Neural crest cell (in vitro differentiated cells): Measurements from ENCODE around the gene ZFAND2A. TPM values are rescaled to one million over a fixed set of nuclear protein-coding genes. Genes with fewer than 3 reads are reported as not detected.

Source experiments
- DNase-seq: peaks from one replicate; pipeline ENCODE4 v3.0.0; 2021; ENCODE audit warnings: low read depth, mixed read lengths, low spot score
- H3K27ac Mint-ChIP-seq: one replicate; pipeline ENCODE4 v1.8.0; 2021; ENCODE audit warnings: mild to moderate bottlenecking, mixed read lengths; ENCODE audit not compliant: unreplicated experiment
- H3K27me3 Mint-ChIP-seq: 2 replicates; pipeline ENCODE4 v1.8.0; 2021; ENCODE audit warnings: low read depth, mild to moderate bottlenecking, mixed read lengths
- H3K36me3 Mint-ChIP-seq: 2 replicates; pipeline ENCODE4 v1.8.0; 2021; ENCODE audit warnings: low read depth, mild to moderate bottlenecking, mixed read lengths
- H3K4me1 Mint-ChIP-seq: 2 replicates; pipeline ENCODE4 v1.8.0; 2021; ENCODE audit warnings: mixed read lengths
- H3K4me3 Mint-ChIP-seq: one replicate; pipeline ENCODE4 v1.8.0; 2021; ENCODE audit warnings: mild to moderate bottlenecking, mixed read lengths
- H3K9me3 Mint-ChIP-seq: 2 replicates; pipeline ENCODE4 v1.8.0; 2021; ENCODE audit warnings: mixed read lengths
- total RNA-seq: library from RNA; stranded (reverse); gene quantifications from 2 replicates; pipeline ENCODE4 v1.2.1, GENCODE V29; 2021
- TF ChIP-seq, protein P1 (sequence below): fragments of 200-600 bp; sonication (generic); conservative IDR thresholded peaks from 2 replicates; pipeline ENCODE4 v1.5.0; 2021; ENCODE audit warnings: antibody characterized with exemption, mild to moderate bottlenecking

Gene ZFAND2A
- total RNA-seq, 1 donor from 2014 or later, result 13.6 TPM

- Mint-ChIP-seq H3K4me1 (no peaks in the 10 kb centered on the region), H3K9me3 (peaks cover 5% of the 10 kb centered on the region), H3K27me3 (peaks cover 89% of the 10 kb centered on the region), H3K27ac (no peak overlapping the region), H3K36me3 (no peaks in the 10 kb centered on the region), H3K4me3 (no peak overlapping the region)
- DNase-seq, result no peak
- TF ChIP-seq, protein P1, sequence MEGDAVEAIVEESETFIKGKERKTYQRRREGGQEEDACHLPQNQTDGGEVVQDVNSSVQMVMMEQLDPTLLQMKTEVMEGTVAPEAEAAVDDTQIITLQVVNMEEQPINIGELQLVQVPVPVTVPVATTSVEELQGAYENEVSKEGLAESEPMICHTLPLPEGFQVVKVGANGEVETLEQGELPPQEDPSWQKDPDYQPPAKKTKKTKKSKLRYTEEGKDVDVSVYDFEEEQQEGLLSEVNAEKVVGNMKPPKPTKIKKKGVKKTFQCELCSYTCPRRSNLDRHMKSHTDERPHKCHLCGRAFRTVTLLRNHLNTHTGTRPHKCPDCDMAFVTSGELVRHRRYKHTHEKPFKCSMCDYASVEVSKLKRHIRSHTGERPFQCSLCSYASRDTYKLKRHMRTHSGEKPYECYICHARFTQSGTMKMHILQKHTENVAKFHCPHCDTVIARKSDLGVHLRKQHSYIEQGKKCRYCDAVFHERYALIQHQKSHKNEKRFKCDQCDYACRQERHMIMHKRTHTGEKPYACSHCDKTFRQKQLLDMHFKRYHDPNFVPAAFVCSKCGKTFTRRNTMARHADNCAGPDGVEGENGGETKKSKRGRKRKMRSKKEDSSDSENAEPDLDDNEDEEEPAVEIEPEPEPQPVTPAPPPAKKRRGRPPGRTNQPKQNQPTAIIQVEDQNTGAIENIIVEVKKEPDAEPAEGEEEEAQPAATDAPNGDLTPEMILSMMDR, result no peak
Measured at GRCh38 chr7:1189986-1190772, 30.2 kb upstream of the ZFAND2A start.

GRCh38 chr7:1188720-1189294 is 28.8 kb upstream of the ZFAND2A start:
- no peak for DNase-seq
- TF ChIP-seq, protein P1, result no peak
- H3K27me3 Mint-ChIP-seq, result peaks cover 80% of the 10 kb centered on the region
- no peak overlapping the region for H3K4me3 Mint-ChIP-seq
- no peaks in the 10 kb centered on the region for H3K36me3 Mint-ChIP-seq
- no peak overlapping the region for H3K27ac Mint-ChIP-seq
- no peaks in the 10 kb centered on the region for H3K4me1 Mint-ChIP-seq
- peaks cover 5% of the 10 kb centered on the region for H3K9me3 Mint-ChIP-seq

DNA sequence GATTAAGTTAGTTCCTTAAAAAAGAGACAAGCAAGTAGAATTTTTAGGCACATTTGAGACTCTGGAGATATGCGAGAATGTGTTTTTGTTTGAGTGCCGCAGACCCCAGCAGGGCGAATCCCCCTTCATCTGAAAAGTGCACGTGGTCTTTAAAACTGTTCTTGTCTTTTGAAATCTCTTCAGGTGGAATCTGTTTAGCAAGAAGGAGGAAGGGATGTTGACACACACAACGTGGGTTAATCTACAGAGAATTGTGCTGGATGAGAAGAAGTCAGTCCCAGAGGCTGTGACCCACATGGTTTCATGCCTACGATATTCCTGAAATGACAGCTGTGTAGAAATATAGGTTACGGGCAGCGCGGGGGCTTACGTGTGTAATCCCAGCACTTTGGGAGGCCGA is 27.1 kb upstream of the ZFAND2A start:
- no peak for DNase-seq
- H3K36me3 Mint-ChIP-seq, result no peaks in the 10 kb centered on the region
- peaks cover 72% of the 10 kb centered on the region for H3K27me3 Mint-ChIP-seq
- no peak overlapping the region for H3K27ac Mint-ChIP-seq
- no peak overlapping the region for H3K4me3 Mint-ChIP-seq
- TF ChIP-seq, protein P1, result no peak
- peaks cover 6% of the 10 kb centered on the region for H3K4me1 Mint-ChIP-seq
- peaks cover 5% of the 10 kb centered on the region for H3K9me3 Mint-ChIP-seq

GRCh38 chr7:1181640-1182039 is 21.6 kb upstream of the ZFAND2A start:
- Mint-ChIP-seq H3K4me1 (peaks cover 23% of the 10 kb centered on the region), H3K27me3 (peaks cover 41% of the 10 kb centered on the region), H3K27ac (no peak overlapping the region), H3K36me3 (no peaks in the 10 kb centered on the region), H3K9me3 (peaks cover 9% of the 10 kb centered on the region), H3K4me3 (no peak overlapping the region)
- no peak for DNase-seq
- TF ChIP-seq, protein P1, result no peak

GRCh38 chr7:1181031-1181430 is 21.0 kb upstream of the ZFAND2A start:
- no peaks in the 10 kb centered on the region for H3K36me3 Mint-ChIP-seq
- no peak for DNase-seq
- H3K4me1 Mint-ChIP-seq, result peaks cover 29% of the 10 kb centered on the region
- TF ChIP-seq, protein P1, result no peak
- peaks cover 9% of the 10 kb centered on the region for H3K9me3 Mint-ChIP-seq
- H3K27me3 Mint-ChIP-seq, result peaks cover 35% of the 10 kb centered on the region
- no peak overlapping the region for H3K27ac Mint-ChIP-seq
- no peak overlapping the region for H3K4me3 Mint-ChIP-seq
